HG02943 (cell line): ENCODE measurements around the gene DPP7.

ENCODE experiments used
- ATAC-seq: cut with Tn5 transposase; IDR thresholded peaks from one replicate; pipeline ENCODE4 v1.9.1; 2021; ENCODE audit warnings: mild to moderate bottlenecking, low read depth, moderate library complexity; ENCODE audit not compliant: unreplicated experiment

The DPP7 gene

GRCh38 chr9:137062384-137062783 lies 52.1 kb downstream of the DPP7 start:
- ATAC-seq, result no peak
